Bladder microvascular endothelial cell (primary cell): Measurements from ENCODE around the gene PRKG1. TPM values are rescaled to one million over a fixed set of nuclear protein-coding genes. Genes with fewer than 3 reads are reported as not detected.

Experiments used
- total RNA-seq: library from RNA; depleted of rRNA; stranded (reverse); fragments of >200 nt; gene quantifications from 2 replicates; pipeline ENCODE4 v1.2.3, GENCODE V29; 2014

Gene PRKG1
- 0.32 and 10.1 TPM in 2 replicates for total RNA-seq

DNA sequence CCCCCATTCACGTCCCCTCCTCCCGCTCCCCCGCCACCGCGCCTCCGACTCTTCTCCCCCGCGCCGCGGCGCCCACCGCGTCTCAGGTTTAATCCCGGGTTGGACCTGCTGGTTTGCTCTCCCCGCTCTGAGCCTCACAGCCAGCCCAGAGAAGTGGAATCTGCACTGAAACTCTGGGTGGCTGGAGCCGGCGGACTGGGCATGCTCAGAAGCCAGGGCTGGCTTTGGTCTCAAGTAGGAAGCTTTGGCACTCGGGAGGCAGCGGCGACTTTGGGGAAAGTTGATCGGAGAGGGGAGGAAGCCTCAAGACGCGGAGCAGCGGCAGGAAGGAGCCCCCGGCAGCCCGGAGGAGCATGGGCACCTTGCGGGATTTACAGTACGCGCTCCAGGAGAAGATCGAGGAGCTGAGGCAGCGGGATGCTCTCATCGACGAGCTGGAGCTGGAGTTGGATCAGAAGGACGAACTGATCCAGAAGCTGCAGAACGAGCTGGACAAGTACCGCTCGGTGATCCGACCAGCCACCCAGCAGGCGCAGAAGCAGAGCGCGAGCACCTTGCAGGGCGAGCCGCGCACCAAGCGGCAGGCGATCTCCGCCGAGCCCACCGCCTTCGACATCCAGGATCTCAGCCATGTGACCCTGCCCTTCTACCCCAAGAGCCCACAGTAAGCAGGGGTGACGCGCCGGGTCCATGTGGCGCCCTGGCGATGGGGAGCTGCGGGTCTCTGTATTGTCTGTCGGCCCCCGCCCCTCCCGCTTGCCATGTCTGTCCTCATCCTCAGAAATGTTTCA lies at the start of gene PRKG1:
PRKG1 (plus strand) TSS at position 250 of the 791 bp plus-strand sequence.

DNA sequence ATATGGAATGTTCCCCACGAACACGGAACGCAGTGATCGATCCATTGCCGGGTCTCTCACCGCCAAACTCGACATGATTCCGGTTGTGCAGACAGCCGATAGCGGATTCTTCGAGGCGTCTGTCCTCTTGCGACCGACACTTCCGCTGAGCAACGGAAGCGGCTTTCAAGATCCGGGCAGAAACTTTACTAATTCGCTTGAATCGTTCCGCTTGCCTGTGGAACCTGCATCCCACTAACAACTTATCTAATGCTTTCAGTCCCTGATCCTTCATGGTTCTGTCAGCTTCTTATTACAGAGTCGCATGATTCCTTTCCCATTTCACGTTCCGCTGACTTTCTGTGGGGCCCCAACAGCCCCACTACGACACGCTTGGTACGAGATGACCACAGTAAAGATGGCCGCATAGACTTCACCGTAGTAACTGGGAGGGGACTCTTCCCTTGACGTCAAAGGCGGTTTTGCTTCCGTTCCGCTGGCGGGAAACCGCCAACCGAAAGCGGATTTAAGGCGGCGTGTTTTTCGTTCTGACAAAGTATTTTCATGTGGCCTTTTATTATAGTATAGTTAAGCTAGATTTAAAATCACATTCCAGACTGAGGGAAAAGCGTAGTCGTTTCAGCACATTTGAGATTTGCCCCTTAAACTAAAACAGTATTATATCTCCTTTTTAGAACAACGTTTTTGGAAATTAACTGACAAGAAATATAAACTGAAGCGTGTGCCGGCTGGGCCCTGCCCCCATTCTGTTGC lies 625.4 kb downstream of the PRKG1 start, which contains the start of gene CSTF2T:
CSTF2T (minus strand) TSS at position 121 of the 753 bp plus-strand sequence; CDS start at position 75, 46 bp downstream.

GRCh38 chr10:52313933-52314821 lies 1239.9 kb downstream of the PRKG1 start, which contains the start of gene DKK1:
Gene DKK1, plus strand, starts transcription at chr10:52314281. Its CDS starts 154 bp downstream, at chr10:52314435.

Other genes with a start within 250 kb of the PRKG1 start
- gene A1CF, start 188.9 kb upstream of the PRKG1 start, total RNA-seq, result not detected in 2 replicates